K562 (cell line): Measurements from ENCODE around the gene CDYL2. TPM values are rescaled to one million over a fixed set of nuclear protein-coding genes. Genes with fewer than 3 reads are reported as not detected.
A peak's percentile ranks its signal among the peaks of the same experiment; 100 is the strongest.

Experiments
- ATAC-seq: fragments of 200-7000 bp; cut with Tn5 transposase; 3 replicates; pipeline ENCODE4 v1.9.1; 2020; ENCODE audit warnings: moderate library complexity
- BruUV-seq: library from RNA; stranded (reverse); fragments of 400-500 nt; replicated peaks from 2 replicates; lab custom pipeline; 2021; lab: Mats Ljungman, UMichigan
- CTCF ChIA-PET: fragments of 300-600 bp; formaldehyde crosslinking; extraction: SDS; loops from one replicate; lab custom pipeline; 2021; ENCODE audit warnings: low intra/inter-chr PET ratio; lab: Yijun Ruan, JAX
- POLR2A ChIA-PET: fragments of 300-600, 350-650 bp; sonication (Branson Sonifier 250); formaldehyde crosslinking; extraction: SDS; loops from one replicate; lab custom pipeline; 2021; ENCODE audit warnings: antibody characterized with exemption, inconsistent platforms; lab: Yijun Ruan, JAX
- DNase-seq, 4 experiments: peaks; one replicate each; pipeline versions ENCODE4 v3.0.0 to v3.0.0-alpha.2; 2011 to 2018; ENCODE audit warnings: low spot score in 3 of 4, mixed read lengths in 3 of 4; ENCODE audit errors: extremely low read depth in 1 of 4
- FAIRE-seq: peaks from 2 replicates; lab custom pipeline; 2011; peaks lifted over from hg19 to GRCh38; lab: Jason Lieb, UNC
- H2AFZ ChIP-seq: 2 replicates; pipeline ENCODE4 v1.6.0; 2011; ENCODE audit warnings: low read depth, low read length, control low read depth, inconsistent platforms
- H3K27ac ChIP-seq: fragments of 200-600 bp; 3 replicates; pipeline ENCODE4 v1.8.0; 2011; ENCODE audit warnings: low read depth, mild to moderate bottlenecking, control low read depth, inconsistent platforms, low read length, moderate library complexity, mixed read lengths; ENCODE audit errors: extremely low read depth
- H3K27me3 ChIP-seq, 2 experiments: fragments of 300-600 bp in 1 of 2; 2 replicates in 1 of 2; 3 replicates in 1 of 2; pipeline versions ENCODE4 v1.6.0 to v1.8.0; 2011; ENCODE audit warnings: inconsistent platforms in 2 of 2, low read length in 2 of 2, mild to moderate bottlenecking in 1 of 2, mixed read lengths in 1 of 2, moderate library complexity in 1 of 2; ENCODE audit not compliant: control insufficient read depth in 2 of 2, insufficient read depth in 2 of 2
- H3K36me3 ChIP-seq: fragments of 300-600 bp; 3 replicates; pipeline ENCODE4 v1.8.0; 2011; ENCODE audit warnings: mild to moderate bottlenecking, low read length, inconsistent platforms; ENCODE audit not compliant: control insufficient read depth, insufficient read depth
- H3K4me1 ChIP-seq, 2 experiments: fragments of 200-600 bp in 1 of 2; replicated peaks in 1 of 2; 2 replicates in 1 of 2; 3 replicates in 1 of 2; pipeline versions ENCODE4 v1.5.1 to v1.8.0; 2011; ENCODE audit warnings: inconsistent platforms in 2 of 2, low read length in 2 of 2, mild to moderate bottlenecking in 1 of 2, mixed read lengths in 1 of 2, moderate library complexity in 1 of 2; ENCODE audit not compliant: control insufficient read depth in 2 of 2, insufficient read depth in 2 of 2
- H3K4me2 ChIP-seq: 2 replicates; pipeline ENCODE4 v1.6.1; 2011; ENCODE audit warnings: low read length, control low read depth, inconsistent platforms, mixed read lengths; ENCODE audit not compliant: insufficient read depth
- H3K4me3 ChIP-seq: fragments of 200-600 bp; sonication (generic), shearing (Covaris generic); 2 replicates; pipeline ENCODE4 v1.5.1; 2016; ENCODE audit warnings: control low read depth, inconsistent platforms
- H3K79me2 ChIP-seq: fragments of 200-600 bp; 3 replicates; pipeline ENCODE4 v1.8.0; 2011; ENCODE audit warnings: low read length, inconsistent platforms; ENCODE audit not compliant: control insufficient read depth, insufficient read depth
- H3K9ac ChIP-seq, 2 experiments: 2 replicates each; pipeline versions ENCODE4 v1.6.0 to v1.6.1; 2011; ENCODE audit warnings: low read depth in 2 of 2, low read length in 2 of 2, control low read depth in 1 of 2, inconsistent platforms in 1 of 2, mild to moderate bottlenecking in 1 of 2, mixed read lengths in 1 of 2; ENCODE audit not compliant: insufficient read depth in 1 of 2
- H3K9me1 ChIP-seq: one replicate; pipeline ENCODE4 v1.6.0; 2011; ENCODE audit warnings: inconsistent platforms, mild to moderate bottlenecking, low read length, moderate library complexity; ENCODE audit not compliant: control insufficient read depth, insufficient read depth
- H3K9me3 ChIP-seq: replicated peaks from 2 replicates; pipeline ENCODE4 v1.5.1; 2011; ENCODE audit warnings: low read depth, low read length, inconsistent platforms; ENCODE audit not compliant: control insufficient read depth, insufficient read depth
- H4K20me1 ChIP-seq: replicated peaks from 2 replicates; pipeline ENCODE4 v1.6.1; 2011; ENCODE audit warnings: low read length, inconsistent platforms, mixed read lengths; ENCODE audit not compliant: control insufficient read depth, insufficient read depth
- CREM ChIP-seq: IDR thresholded peaks from 2 replicates; pipeline ENCODE4 v1.6.1; 2014; ENCODE audit warnings: antibody characterized with exemption, low read depth
- GTF2B ChIP-seq: IDR thresholded peaks from 2 replicates; pipeline ENCODE4 v1.6.1; 2011; ENCODE audit not compliant: insufficient read length; ENCODE audit errors: extremely low read depth
- NR4A1 ChIP-seq, 2 experiments: fragments of 250-450 bp in 1 of 2; fragments of 450-650 bp in 1 of 2; sonication (Bioruptor Pico) in 1 of 2; IDR thresholded peaks; 2 replicates each; pipeline versions ENCODE4 v1.4.0 to v1.6.1; 2016 to 2020; ENCODE audit warnings: mild to moderate bottlenecking in 2 of 2, missing compliant biosample characterization in 1 of 2, missing genetic modification characterization in 1 of 2, moderate library complexity in 1 of 2
- PHB2 ChIP-seq: fragments of 450-650 bp; IDR thresholded peaks from 2 replicates; pipeline ENCODE4 v1.6.1; 2017; ENCODE audit warnings: low read depth
- SRSF7 ChIP-seq: fragments of 200-400 bp; formaldehyde crosslinking; optimal IDR thresholded peaks from 2 replicates; pipeline ENCODE3; 2017; ENCODE audit warnings: mild to moderate bottlenecking, low read depth, low read length
- ZNF766 ChIP-seq: fragments of 200-800 bp; sonication (Bioruptor generic); conservative IDR thresholded peaks from 2 replicates; pipeline ENCODE4 v1.6.1; 2016; ENCODE audit warnings: missing genetic modification characterization, missing compliant biosample characterization
- WGBS: fragments of 100-300 bp; shearing (Covaris generic); methylation state at CpG from one replicate; pipeline ENCODE4 v1.1.6; 2016; ENCODE audit warnings: low coverage, mixed read lengths; ENCODE audit not compliant: insufficient coverage; ENCODE audit errors: missing lambda C conversion rate; 5-methylcytosine and 5-hydroxymethylcytosine counted together
- in situ Hi-C: fragments of 300-500 bp; cut with MboI; formaldehyde crosslinking; loops from 4 replicates; pipeline ENCODE4 v1.15.0; 2018; ENCODE audit warnings: inconsistent platforms, mixed read lengths
- intact Hi-C: fragments of 100-400 bp; cut with micrococcal nuclease; formaldehyde crosslinking; loops from 2 replicates; pipeline ENCODE4 v1.14.2; 2022
- polyA plus RNA-seq, 8 experiments: library from polyadenylated mRNA; depleted of rRNA in 4 of 8; stranded (reverse) in 5 of 8; unstranded in 3 of 8; fragments of >200 nt; fragmentation: Nextera tagmentation in 2 of 8; fragmentation: Illumina TruSeq in 1 of 8; extraction: Ambion mirVana in 2 of 8; extraction: Trizol in 1 of 8; gene quantifications; 2 replicates each; pipeline versions ENCODE4 v1.2.1 to v1.2.3, GENCODE V29; 2011 to 2014; ENCODE audit warnings: inconsistent platforms in 1 of 8, missing spikeins in 1 of 8
- total RNA-seq, 7 experiments: library from RNA; depleted of rRNA in 6 of 7; stranded (reverse); fragments of >200 nt in 6 of 7; fragmentation: Illumina TruSeq in 2 of 7; extraction: Trizol in 2 of 7; gene quantifications; 2 replicates each; pipeline versions ENCODE4 v1.2.1 to v1.2.3, GENCODE V29; 2011 to 2021; ENCODE audit warnings: low replicate concordance in 1 of 7
- TF ChIP-seq, protein P1 (sequence below): fragments of 250-450 bp; sonication (Bioruptor Pico); IDR thresholded peaks from 2 replicates; pipeline ENCODE4 v1.9.0; 2021; ENCODE audit warnings: mild to moderate bottlenecking, inconsistent platforms
- TF ChIP-seq, protein P2 (sequence below): fragments of 450-650 bp; IDR thresholded peaks from 2 replicates; pipeline ENCODE4 v1.7.1; 2018; ENCODE audit warnings: mild to moderate bottlenecking, low read depth; ENCODE audit not compliant: partially characterized antibody
- TF ChIP-seq, protein P3 (sequence below): fragments of 450-650 bp; IDR thresholded peaks from 2 replicates; pipeline ENCODE4 v1.6.1; 2018; ENCODE audit not compliant: partially characterized antibody
- TF ChIP-seq, protein P4 (sequence below), 2 experiments: fragments of 450-650 bp; IDR thresholded peaks; 2 replicates each; pipeline ENCODE4 v1.6.1; 2016

CDYL2 gene
- total and polyA plus RNA-seq, 9 of the 15 experiments (the other 6 are each of a cell fraction or from before 2014, with no cell fraction given), result under 0.01 to 0.04 (median 0.01) TPM; not detected in 6

DNA sequence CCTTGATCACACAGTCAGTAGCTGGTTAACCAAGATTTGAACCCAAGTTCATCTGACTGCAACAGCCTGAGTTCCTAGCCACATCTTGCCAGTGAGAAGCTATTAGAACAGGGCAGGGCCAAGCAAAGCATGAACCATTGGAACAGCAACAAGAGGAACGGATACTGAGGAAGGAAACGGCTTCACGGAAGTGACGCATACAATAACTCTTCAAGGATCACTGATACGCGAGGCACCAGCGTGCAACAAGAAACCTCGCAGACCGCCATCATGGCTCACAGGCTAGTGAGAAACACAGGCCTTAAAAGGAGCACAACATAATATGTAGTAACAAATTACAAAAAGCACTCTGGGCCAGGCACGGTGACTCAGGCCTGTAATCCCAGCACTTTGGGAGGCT, 114.9 kb downstream of the CDYL2 start:
- ATAC-seq, result no peak
- ChIA-PET POLR2A (no interaction called here), CTCF (no interaction called here)
- no TSS peak for BruUV-seq
- Histone ChIP-seq H4K20me1 (no peaks in the 10 kb centered on the region), H3K36me3 (no peaks in the 10 kb centered on the region), H3K79me2 (no peaks in the 10 kb centered on the region), H3K4me1 (no peaks in the 10 kb centered on the region), H3K9me1 (no peaks in the 10 kb centered on the region), H3K4me2 (no peak overlapping the region), H3K4me3 (no peak overlapping the region), H3K27me3 (no peaks in the 10 kb centered on the region), H3K9ac (no peak overlapping the region), H3K27ac (no peak overlapping the region), H2AFZ (no peak overlapping the region), H3K9me3 (no peaks in the 10 kb centered on the region)
- no peak for FAIRE-seq
- in situ Hi-C loops, result no loop called here
- intact Hi-C loops, result no loop called here
- no peak for DNase-seq
- WGBS, result under 1% methylated on average over 10 of the region's 10 CpGs
- TF ChIP-seq GTF2B (no peak), NR4A1 (CRISPR knock-in tag; IDR thresholded peaks at IDR 0.05) (no peak), NR4A1 (tag; IDR thresholded peaks at IDR 0.05) (no peak), PHB2 (no peak), SRSF7 (no peak), ZNF766 (CRISPR knock-in tag) (peak; percentile 80), CREM (no peak)
- TF ChIP-seq, protein P1, sequence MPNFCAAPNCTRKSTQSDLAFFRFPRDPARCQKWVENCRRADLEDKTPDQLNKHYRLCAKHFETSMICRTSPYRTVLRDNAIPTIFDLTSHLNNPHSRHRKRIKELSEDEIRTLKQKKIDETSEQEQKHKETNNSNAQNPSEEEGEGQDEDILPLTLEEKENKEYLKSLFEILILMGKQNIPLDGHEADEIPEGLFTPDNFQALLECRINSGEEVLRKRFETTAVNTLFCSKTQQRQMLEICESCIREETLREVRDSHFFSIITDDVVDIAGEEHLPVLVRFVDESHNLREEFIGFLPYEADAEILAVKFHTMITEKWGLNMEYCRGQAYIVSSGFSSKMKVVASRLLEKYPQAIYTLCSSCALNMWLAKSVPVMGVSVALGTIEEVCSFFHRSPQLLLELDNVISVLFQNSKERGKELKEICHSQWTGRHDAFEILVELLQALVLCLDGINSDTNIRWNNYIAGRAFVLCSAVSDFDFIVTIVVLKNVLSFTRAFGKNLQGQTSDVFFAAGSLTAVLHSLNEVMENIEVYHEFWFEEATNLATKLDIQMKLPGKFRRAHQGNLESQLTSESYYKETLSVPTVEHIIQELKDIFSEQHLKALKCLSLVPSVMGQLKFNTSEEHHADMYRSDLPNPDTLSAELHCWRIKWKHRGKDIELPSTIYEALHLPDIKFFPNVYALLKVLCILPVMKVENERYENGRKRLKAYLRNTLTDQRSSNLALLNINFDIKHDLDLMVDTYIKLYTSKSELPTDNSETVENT (CRISPR knock-in tag), result no peak
- TF ChIP-seq, protein P2, sequence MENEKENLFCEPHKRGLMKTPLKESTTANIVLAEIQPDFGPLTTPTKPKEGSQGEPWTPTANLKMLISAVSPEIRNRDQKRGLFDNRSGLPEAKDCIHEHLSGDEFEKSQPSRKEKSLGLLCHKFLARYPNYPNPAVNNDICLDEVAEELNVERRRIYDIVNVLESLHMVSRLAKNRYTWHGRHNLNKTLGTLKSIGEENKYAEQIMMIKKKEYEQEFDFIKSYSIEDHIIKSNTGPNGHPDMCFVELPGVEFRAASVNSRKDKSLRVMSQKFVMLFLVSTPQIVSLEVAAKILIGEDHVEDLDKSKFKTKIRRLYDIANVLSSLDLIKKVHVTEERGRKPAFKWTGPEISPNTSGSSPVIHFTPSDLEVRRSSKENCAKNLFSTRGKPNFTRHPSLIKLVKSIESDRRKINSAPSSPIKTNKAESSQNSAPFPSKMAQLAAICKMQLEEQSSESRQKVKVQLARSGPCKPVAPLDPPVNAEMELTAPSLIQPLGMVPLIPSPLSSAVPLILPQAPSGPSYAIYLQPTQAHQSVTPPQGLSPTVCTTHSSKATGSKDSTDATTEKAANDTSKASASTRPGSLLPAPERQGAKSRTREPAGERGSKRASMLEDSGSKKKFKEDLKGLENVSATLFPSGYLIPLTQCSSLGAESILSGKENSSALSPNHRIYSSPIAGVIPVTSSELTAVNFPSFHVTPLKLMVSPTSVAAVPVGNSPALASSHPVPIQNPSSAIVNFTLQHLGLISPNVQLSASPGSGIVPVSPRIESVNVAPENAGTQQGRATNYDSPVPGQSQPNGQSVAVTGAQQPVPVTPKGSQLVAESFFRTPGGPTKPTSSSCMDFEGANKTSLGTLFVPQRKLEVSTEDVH, result no peak
- TF ChIP-seq, protein P3, sequence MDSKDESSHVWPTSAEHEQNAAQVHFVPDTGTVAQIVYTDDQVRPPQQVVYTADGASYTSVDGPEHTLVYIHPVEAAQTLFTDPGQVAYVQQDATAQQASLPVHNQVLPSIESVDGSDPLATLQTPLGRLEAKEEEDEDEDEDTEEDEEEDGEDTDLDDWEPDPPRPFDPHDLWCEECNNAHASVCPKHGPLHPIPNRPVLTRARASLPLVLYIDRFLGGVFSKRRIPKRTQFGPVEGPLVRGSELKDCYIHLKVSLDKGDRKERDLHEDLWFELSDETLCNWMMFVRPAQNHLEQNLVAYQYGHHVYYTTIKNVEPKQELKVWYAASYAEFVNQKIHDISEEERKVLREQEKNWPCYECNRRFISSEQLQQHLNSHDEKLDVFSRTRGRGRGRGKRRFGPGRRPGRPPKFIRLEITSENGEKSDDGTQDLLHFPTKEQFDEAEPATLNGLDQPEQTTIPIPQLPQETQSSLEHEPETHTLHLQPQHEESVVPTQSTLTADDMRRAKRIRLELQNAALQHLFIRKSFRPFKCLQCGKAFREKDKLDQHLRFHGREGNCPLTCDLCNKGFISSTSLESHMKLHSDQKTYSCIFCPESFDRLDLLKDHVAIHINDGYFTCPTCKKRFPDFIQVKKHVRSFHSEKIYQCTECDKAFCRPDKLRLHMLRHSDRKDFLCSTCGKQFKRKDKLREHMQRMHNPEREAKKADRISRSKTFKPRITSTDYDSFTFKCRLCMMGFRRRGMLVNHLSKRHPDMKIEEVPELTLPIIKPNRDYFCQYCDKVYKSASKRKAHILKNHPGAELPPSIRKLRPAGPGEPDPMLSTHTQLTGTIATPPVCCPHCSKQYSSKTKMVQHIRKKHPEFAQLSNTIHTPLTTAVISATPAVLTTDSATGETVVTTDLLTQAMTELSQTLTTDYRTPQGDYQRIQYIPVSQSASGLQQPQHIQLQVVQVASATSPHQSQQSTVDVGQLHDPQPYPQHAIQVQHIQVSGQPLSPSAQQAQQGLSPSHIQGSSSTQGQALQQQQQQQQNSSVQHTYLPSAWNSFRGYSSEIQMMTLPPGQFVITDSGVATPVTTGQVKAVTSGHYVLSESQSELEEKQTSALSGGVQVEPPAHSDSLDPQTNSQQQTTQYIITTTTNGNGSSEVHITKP, result no peak
- TF ChIP-seq, protein P4, sequence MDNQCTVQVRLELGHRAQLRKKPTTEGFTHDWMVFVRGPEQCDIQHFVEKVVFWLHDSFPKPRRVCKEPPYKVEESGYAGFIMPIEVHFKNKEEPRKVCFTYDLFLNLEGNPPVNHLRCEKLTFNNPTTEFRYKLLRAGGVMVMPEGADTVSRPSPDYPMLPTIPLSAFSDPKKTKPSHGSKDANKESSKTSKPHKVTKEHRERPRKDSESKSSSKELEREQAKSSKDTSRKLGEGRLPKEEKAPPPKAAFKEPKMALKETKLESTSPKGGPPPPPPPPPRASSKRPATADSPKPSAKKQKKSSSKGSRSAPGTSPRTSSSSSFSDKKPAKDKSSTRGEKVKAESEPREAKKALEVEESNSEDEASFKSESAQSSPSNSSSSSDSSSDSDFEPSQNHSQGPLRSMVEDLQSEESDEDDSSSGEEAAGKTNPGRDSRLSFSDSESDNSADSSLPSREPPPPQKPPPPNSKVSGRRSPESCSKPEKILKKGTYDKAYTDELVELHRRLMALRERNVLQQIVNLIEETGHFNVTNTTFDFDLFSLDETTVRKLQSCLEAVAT (IDR thresholded peaks at IDR 0.05), result no peak
